ENCODE data around the gene PPP2CA. TPM values are rescaled to one million over a fixed set of nuclear protein-coding genes. Genes with fewer than 3 reads are reported as not detected.

The PPP2CA gene
- polyA plus RNA-seq, 2 of the 4 experiments (the other 2 are of a cell fraction) = 273 to 357 TPM

DNA sequence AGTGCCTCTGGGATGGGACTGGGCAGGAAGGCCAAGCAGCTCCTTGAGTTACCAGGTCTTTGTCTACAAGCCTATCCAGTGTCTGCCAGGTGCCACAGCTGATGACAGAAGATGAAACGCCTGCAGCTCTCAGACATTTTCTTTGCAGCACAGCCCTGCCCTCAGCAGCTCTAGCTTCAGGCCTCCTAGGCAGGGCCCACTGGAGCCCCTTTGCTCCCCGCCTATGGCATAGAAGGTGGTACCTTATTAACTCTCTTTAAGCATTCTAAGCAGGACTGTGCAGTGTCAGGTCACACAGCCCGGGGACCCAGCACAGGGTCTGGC lies 47.8 kb downstream of the PPP2CA start:
- Histone ChIP-seq H3K4me1 (peaks cover 19% of the 10 kb centered on the region; the same call in 2 of the 3 replicates), H3K4me2 (peak overlapping the region; percentile 94), H3K27ac (peak overlapping the region; percentile 94 to 98; a peak in 5 of 6 replicates), H3K9me3 (no peaks in the 10 kb centered on the region), H3K4me3 (no peak overlapping the region; the same call in 2 of the 3 replicates)
- ChIA-PET CTCF (interaction anchor here (1.3 to 3.7 kb wide), 3 partner anchors 111 to 138 kb away, joined by 4 to 22 read pairs (median 14); no protein-coding TSS in a partner anchor), POLR2A (interaction anchor here (1.3 to 2.8 kb wide), 6 partner anchors 10 to 349 kb away, joined by 5 to 46 read pairs (median 11); partner anchors contain the start of genes PPP2CA and VDAC1)
- FAIRE-seq (no peak), ATAC-seq (no peak; a peak in 1 of 6 replicates), DNase-seq (ENCODE audit: low read depth in 1 of 2, low spot score in 1 of 2) (no peak)
- WGBS (ENCODE audit: missing lambda C conversion rate) = 75% methylated on average over 3 of the region's 3 CpGs
- TF ChIP-seq RAD21 (conservative IDR thresholded peaks at IDR 0.05 in 1 of 2, IDR thresholded peaks at IDR 0.05 in 1 of 2) (no peak), HOXB5 (CRISPR knock-in tag; IDR thresholded peaks at IDR 0.05) (no peak), TP53 (CRISPR knock-in tag; IDR thresholded peaks at IDR 0.05) (no peak), JUNB (IDR thresholded peaks at IDR 0.05) (no peak), SREBF2 (IDR thresholded peaks at IDR 0.05) (no peak), BHLHE40 (IDR thresholded peaks at IDR 0.05; ENCODE audit: low read depth, low read length) (no peak), ZC3H11A (IDR thresholded peaks at IDR 0.05) (no peak), CHD4 (IDR thresholded peaks at IDR 0.05; ENCODE audit: borderline replicate concordance) (no peak), KDM1A (IDR thresholded peaks at IDR 0.05; ENCODE audit: low read depth) (no peak), SMC3 (IDR thresholded peaks at IDR 0.05) (no peak), NPAS2 (CRISPR knock-in tag; IDR thresholded peaks at IDR 0.05; ENCODE audit: borderline replicate concordance) (no peak), RFX5 (IDR thresholded peaks at IDR 0.05) (no peak), MYC (IDR thresholded peaks at IDR 0.05; ENCODE audit: borderline replicate concordance, low read length) (no peak), MAFK (IDR thresholded peaks at IDR 0.05; ENCODE audit: partially characterized antibody) (no peak), CBX2 (IDR thresholded peaks at IDR 0.05; ENCODE audit: borderline replicate concordance, low read depth) (no peak)
- TF ChIP-seq, protein P1, sequence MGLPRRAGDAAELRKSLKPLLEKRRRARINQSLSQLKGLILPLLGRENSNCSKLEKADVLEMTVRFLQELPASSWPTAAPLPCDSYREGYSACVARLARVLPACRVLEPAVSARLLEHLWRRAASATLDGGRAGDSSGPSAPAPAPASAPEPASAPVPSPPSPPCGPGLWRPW (IDR thresholded peaks at IDR 0.05) = no peak
- TF ChIP-seq, protein P2, sequence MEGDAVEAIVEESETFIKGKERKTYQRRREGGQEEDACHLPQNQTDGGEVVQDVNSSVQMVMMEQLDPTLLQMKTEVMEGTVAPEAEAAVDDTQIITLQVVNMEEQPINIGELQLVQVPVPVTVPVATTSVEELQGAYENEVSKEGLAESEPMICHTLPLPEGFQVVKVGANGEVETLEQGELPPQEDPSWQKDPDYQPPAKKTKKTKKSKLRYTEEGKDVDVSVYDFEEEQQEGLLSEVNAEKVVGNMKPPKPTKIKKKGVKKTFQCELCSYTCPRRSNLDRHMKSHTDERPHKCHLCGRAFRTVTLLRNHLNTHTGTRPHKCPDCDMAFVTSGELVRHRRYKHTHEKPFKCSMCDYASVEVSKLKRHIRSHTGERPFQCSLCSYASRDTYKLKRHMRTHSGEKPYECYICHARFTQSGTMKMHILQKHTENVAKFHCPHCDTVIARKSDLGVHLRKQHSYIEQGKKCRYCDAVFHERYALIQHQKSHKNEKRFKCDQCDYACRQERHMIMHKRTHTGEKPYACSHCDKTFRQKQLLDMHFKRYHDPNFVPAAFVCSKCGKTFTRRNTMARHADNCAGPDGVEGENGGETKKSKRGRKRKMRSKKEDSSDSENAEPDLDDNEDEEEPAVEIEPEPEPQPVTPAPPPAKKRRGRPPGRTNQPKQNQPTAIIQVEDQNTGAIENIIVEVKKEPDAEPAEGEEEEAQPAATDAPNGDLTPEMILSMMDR (IDR thresholded peaks at IDR 0.05) = no peak
- TF ChIP-seq, protein P3, sequence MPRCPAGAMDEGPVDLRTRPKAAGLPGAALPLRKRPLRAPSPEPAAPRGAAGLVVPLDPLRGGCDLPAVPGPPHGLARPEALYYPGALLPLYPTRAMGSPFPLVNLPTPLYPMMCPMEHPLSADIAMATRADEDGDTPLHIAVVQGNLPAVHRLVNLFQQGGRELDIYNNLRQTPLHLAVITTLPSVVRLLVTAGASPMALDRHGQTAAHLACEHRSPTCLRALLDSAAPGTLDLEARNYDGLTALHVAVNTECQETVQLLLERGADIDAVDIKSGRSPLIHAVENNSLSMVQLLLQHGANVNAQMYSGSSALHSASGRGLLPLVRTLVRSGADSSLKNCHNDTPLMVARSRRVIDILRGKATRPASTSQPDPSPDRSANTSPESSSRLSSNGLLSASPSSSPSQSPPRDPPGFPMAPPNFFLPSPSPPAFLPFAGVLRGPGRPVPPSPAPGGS (IDR thresholded peaks at IDR 0.05) = no peak

DNA sequence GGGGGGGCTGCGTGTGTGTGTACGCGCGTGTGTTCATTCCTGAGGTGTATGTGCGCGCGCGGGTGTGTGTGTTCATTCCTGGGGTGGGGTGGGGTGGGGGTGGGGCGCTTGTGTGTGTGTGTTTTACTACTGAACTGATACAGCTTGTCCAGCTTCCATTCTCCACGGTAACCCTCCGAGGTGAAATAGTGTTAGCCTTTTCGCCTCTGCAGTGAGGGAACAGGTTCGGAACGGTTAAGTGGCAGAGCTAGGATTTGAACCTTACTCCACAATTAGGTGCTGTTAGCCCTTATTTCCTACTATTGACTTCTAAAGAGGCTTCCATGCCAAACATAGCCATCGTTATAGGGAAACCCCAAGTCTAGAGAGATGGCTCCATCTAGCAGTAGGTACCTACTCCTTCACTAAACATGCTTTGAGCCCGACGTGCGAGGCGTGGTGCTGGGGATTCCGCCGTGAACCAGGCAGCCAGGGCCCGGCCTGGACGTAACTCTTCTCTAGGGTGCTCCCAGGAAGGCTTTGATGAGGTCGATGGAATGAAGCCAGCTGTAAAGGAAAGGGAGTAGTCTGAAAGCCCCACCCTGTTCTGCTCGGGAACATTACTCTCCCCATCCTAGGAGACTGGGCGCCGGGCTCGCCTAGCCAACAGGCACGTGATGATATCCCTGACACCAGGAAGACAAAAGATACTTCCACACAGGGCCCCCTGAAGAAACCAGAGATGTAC lies 48.3 kb downstream of the PPP2CA start:
- no peak for TF ChIP-seq FOXS1 (CRISPR knock-in tag; IDR thresholded peaks at IDR 0.05)
- TF ChIP-seq RAD21 (conservative IDR thresholded peaks at IDR 0.05 in 1 of 2, IDR thresholded peaks at IDR 0.05 in 1 of 2) = no peak
- no peak for TF ChIP-seq CBX8 (IDR thresholded peaks at IDR 0.05)
- no peak for TF ChIP-seq ZC3H11A (IDR thresholded peaks at IDR 0.05)
- TF ChIP-seq HOXB13 (CRISPR knock-in tag; IDR thresholded peaks at IDR 0.05; ENCODE audit: low read depth) = no peak
- TF ChIP-seq, protein P2 (IDR thresholded peaks at IDR 0.05) = no peak
- no peak for TF ChIP-seq HOXB5 (CRISPR knock-in tag; IDR thresholded peaks at IDR 0.05)
- no peak for TF ChIP-seq CHD4 (IDR thresholded peaks at IDR 0.05; ENCODE audit: borderline replicate concordance)
- TF ChIP-seq POLR2A (IDR thresholded peaks at IDR 0.05; ENCODE audit: low read length) = peak; percentile 22; the same call in 1 of the 2 replicates
- TF ChIP-seq FOSB (CRISPR knock-in tag; IDR thresholded peaks at IDR 0.05) = no peak
- TF ChIP-seq KDM1A (IDR thresholded peaks at IDR 0.05; ENCODE audit: low read depth) = no peak
- TF ChIP-seq, protein P4, sequence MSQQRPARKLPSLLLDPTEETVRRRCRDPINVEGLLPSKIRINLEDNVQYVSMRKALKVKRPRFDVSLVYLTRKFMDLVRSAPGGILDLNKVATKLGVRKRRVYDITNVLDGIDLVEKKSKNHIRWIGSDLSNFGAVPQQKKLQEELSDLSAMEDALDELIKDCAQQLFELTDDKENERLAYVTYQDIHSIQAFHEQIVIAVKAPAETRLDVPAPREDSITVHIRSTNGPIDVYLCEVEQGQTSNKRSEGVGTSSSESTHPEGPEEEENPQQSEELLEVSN (IDR thresholded peaks at IDR 0.05; ENCODE audit: borderline replicate concordance, low read depth) = no peak
- 0 out of 2 replicates have a peak, but pooled peaks have one; percentile 49 for TF ChIP-seq HEYL (CRISPR knock-in tag; IDR thresholded peaks at IDR 0.05)
- TF ChIP-seq, protein P3 (IDR thresholded peaks at IDR 0.05) = no peak
- Histone ChIP-seq H3K27ac (peak overlapping the region; percentile 94 to 98), H3K4me1 (peaks cover 19% of the 10 kb centered on the region; the same call in 2 of the 3 replicates), H3K9me3 (no peaks in the 10 kb centered on the region), H3K4me2 (peak overlapping the region; percentile 94), H3K4me3 (peak overlapping the region; percentile 89)
- 30% methylated on average over 28 of the region's 29 CpGs for WGBS (ENCODE audit: missing lambda C conversion rate)
- DNase-seq (ENCODE audit: low read depth in 1 of 2, low spot score in 1 of 2) = peak; percentile 39 to 48
- ChIA-PET POLR2A (interaction anchor here (0.6 to 2.8 kb wide), 32 partner anchors 9 to 727 kb away, joined by 3 to 46 read pairs (median 5); partner anchors contain the start of genes C5orf24, PCBD2, PPP2CA and VDAC1), CTCF (interaction anchor here (0.7 to 3.7 kb wide), 6 partner anchors 13 to 531 kb away, joined by 3 to 22 read pairs (median 4); no protein-coding TSS in a partner anchor)
- no peak for FAIRE-seq
- peak; percentile 36 to 41 for ATAC-seq
